Smooth muscle cell (in vitro differentiated cells): ENCODE measurements around the gene TRPM2. TPM values are rescaled to one million over a fixed set of nuclear protein-coding genes. Genes with fewer than 3 reads are reported as not detected.
"Not testable (repeated sequence)": the region's sequence is repeated elsewhere in the genome, so short reads cannot be mapped to it uniquely, and the experiment has no call there.

Experiments
- DNase-seq: peaks from one replicate; lab custom pipeline; 2025; ENCODE audit not compliant: unreplicated experiment; lab: John Stamatoyannopoulos, UW
- H2AFZ ChIP-seq: fragments of 200-600 bp; sonication (generic); 2 replicates; pipeline ENCODE4 v1.6.0; 2016; ENCODE audit warnings: antibody characterized with exemption, low read depth, mild to moderate bottlenecking
- H3F3A ChIP-seq: fragments of 200-600 bp; sonication (generic); 2 replicates; pipeline ENCODE4 v1.6.0; 2017; ENCODE audit warnings: antibody characterized with exemption, low read depth
- H3K27ac ChIP-seq: fragments of 200-600 bp; sonication (generic); 2 replicates; pipeline ENCODE4 v1.5.1; 2016; ENCODE audit warnings: low read depth, mild to moderate bottlenecking
- H3K27me3 ChIP-seq: fragments of 200-600 bp; sonication (generic); 2 replicates; pipeline ENCODE4 v1.6.1; 2016; ENCODE audit warnings: low read depth, mild to moderate bottlenecking
- H3K36me3 ChIP-seq: fragments of 200-600 bp; sonication (generic); 2 replicates; pipeline ENCODE4 v1.5.1; 2016; ENCODE audit warnings: low read depth
- H3K4me1 ChIP-seq: fragments of 200-600 bp; sonication (generic); 2 replicates; pipeline ENCODE4 v1.5.1; 2016; ENCODE audit warnings: low read depth
- H3K4me2 ChIP-seq: fragments of 200-600 bp; sonication (generic); 2 replicates; pipeline ENCODE4 v1.6.0; 2016; ENCODE audit warnings: mild to moderate bottlenecking
- H3K4me3 ChIP-seq: fragments of 200-600 bp; sonication (generic); 2 replicates; pipeline ENCODE4 v1.5.1; 2016; ENCODE audit warnings: mild to moderate bottlenecking
- H3K79me2 ChIP-seq: fragments of 200-600 bp; sonication (generic); 2 replicates; pipeline ENCODE4 v1.6.0; 2016; ENCODE audit warnings: low read depth, mild to moderate bottlenecking
- H3K9ac ChIP-seq: fragments of 200-600 bp; sonication (generic); 2 replicates; pipeline ENCODE4 v1.6.0; 2016; ENCODE audit warnings: low read depth
- H3K9me3 ChIP-seq: fragments of 200-600 bp; sonication (generic); replicated peaks from 2 replicates; pipeline ENCODE4 v1.5.1; 2016; ENCODE audit warnings: low read depth
- H4K20me1 ChIP-seq: fragments of 200-600 bp; sonication (generic); 2 replicates; pipeline ENCODE4 v1.6.0; 2016; ENCODE audit warnings: low read depth
- CTCF ChIP-seq: fragments of 200-600 bp; sonication (generic); IDR thresholded peaks from 2 replicates; pipeline ENCODE4 v1.5.1; 2017; ENCODE audit warnings: borderline replicate concordance, mild to moderate bottlenecking, antibody characterized with exemption; ENCODE audit not compliant: insufficient read depth, poor library complexity, severe bottlenecking
- WGBS: methylation state at CpG from one replicate; pipeline ENCODE4 v1.1.7; 2016; ENCODE audit warnings: low lambda C conversion rate; 5-methylcytosine and 5-hydroxymethylcytosine counted together
- polyA plus RNA-seq: library from polyadenylated mRNA; unstranded; fragments of >200 nt; fragmentation: Nextera tagmentation; extraction: Ambion mirVana; gene quantifications from 2 replicates; pipeline ENCODE4 v1.2.1, GENCODE V29; 2016
- total RNA-seq: library from RNA; depleted of rRNA; stranded (reverse); fragments of >200 nt; gene quantifications from 2 replicates; pipeline ENCODE4 v1.2.3, GENCODE V29; 2014

TRPM2 gene
- total and polyA plus RNA-seq, 2 experiments from 2014 or later = 0.31 TPM; not detected in 1

- no peak overlapping the region for H2AFZ ChIP-seq
- no peaks in the 10 kb centered on the region for H3K36me3 ChIP-seq
- H3K9ac ChIP-seq = no peak overlapping the region
- H3K27me3 ChIP-seq = no peaks in the 10 kb centered on the region
- H4K20me1 ChIP-seq = no peaks in the 10 kb centered on the region
- no peak overlapping the region for H3K4me2 ChIP-seq
- no peak overlapping the region for H3K27ac ChIP-seq
- TF ChIP-seq CTCF = no peak
- no peaks in the 10 kb centered on the region for H3K9me3 ChIP-seq
- H3K79me2 ChIP-seq = no peaks in the 10 kb centered on the region
- no peak for DNase-seq
- H3K4me1 ChIP-seq = no peaks in the 10 kb centered on the region
- H3F3A ChIP-seq = no peaks in the 10 kb centered on the region
- WGBS = 89% methylated on average over 16 of the region's 16 CpGs
- H3K4me3 ChIP-seq = no peak overlapping the region
Observed at GRCh38 chr21:44478124-44478800, 124.8 kb downstream of the TRPM2 start.

- Histone ChIP-seq H2AFZ (no peak overlapping the region), H3K27ac (no peak overlapping the region), H4K20me1 (no peaks in the 10 kb centered on the region), H3K36me3 (no peaks in the 10 kb centered on the region), H3K9ac (no peak overlapping the region), H3F3A (no peaks in the 10 kb centered on the region), H3K4me2 (no peak overlapping the region), H3K4me3 (no peak overlapping the region), H3K79me2 (no peaks in the 10 kb centered on the region), H3K27me3 (no peaks in the 10 kb centered on the region), H3K4me1 (no peaks in the 10 kb centered on the region), H3K9me3 (no peaks in the 10 kb centered on the region)
- no peak for TF ChIP-seq CTCF
- DNase-seq = no peak
- 93% methylated on average over 5 of the region's 5 CpGs for WGBS
Observed at GRCh38 chr21:44478801-44479167, 125.4 kb downstream of the TRPM2 start.

- not testable (repeated sequence) for H3K4me1 ChIP-seq, H3K79me2 ChIP-seq, H3K27ac ChIP-seq, H3K4me3 ChIP-seq, H3K9ac ChIP-seq, H3K9me3 ChIP-seq, H3F3A ChIP-seq, DNase-seq, H3K36me3 ChIP-seq, H3K27me3 ChIP-seq, H4K20me1 ChIP-seq, H2AFZ ChIP-seq
- H3K4me2 ChIP-seq = peak overlapping the region; percentile 69
- TF ChIP-seq CTCF = peak; percentile 69
- WGBS = 41% methylated on average over 21 of the region's 21 CpGs
Observed at GRCh38 chr21:44479556-44480199, 126.3 kb downstream of the TRPM2 start.
